DMS 273 (cell line): ENCODE measurements around the gene SLC25A24.
"Not testable (repeated sequence)": the region's sequence is repeated elsewhere in the genome, so short reads cannot be mapped to it uniquely, and the experiment has no call there.

Source experiments
- DNase-seq: peaks from one replicate; lab custom pipeline; 2025; ENCODE audit not compliant: unreplicated experiment; lab: John Stamatoyannopoulos, UW

The SLC25A24 gene

DNA sequence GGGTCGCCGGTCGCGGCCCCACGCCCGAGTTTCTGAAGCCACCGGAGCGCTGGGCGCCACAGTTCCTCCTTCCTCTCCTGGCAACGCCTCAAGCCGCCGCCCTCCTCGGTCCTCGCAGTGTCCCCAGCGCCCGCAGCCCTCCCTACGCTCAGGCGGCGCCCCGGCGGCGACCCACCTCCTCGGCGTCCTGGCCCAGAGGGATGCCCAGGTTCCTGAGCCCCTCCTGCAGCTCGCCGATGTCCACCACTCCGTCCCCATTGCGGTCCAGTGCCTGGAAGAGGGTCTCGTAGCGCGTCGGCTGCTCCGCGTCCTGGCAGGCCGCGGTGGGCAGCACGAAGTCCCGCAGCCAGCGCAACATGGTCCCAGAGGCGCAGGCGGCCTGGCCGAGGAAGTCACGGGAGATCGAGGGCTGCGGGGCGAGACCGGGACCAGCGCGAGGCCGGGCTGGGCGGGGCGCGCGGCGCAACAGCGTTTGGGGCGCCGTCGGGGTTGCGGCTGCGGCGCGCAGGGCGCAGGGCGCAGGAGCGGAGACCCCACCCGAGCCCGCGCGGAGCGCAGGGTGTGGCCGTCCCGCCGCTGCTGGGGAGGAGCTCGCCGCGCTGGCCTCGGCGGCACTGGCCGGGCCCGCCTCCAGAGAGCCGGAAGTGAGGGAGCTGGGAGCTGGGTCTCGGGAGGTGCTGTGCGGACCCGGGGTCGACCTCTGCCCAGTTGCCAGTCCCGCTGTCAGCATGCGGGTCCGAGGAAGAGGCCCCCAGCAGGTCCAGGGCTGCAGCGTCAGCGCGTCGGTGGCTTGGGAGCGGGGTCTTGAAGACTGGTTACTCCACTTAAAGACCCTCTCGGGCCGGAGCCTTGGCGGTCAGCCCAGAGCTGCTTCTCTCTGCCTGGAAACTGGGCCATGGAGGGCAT lies at the start of gene SLC25A24:
TSS of gene SLC25A24 (minus strand) at position 563 of the 906 bp plus-strand sequence. CDS start at position 358, 205 bp downstream.
- DNase-seq: peak; percentile 87

DNA sequence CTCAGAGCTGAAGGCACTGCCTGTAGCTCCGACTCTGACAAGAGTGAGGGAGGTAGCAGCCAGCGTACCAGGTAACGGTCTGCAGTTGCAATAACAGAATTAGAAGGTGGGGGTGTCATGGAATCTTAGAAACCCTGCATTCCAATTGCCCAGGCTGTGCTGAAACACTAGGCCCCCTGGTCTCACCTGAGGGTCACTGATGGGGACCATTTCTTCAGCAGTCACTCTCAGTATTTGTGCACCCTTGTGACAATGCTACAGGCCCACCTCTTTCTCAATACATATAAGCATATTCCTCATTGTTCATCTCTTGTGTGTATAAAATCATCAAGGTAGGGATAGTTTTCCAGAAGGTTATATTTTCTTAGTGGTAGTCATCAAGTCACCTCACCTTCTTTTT lies 43.8 kb upstream of the SLC25A24 start, which contains the start of gene NBPF4:
TSS of gene NBPF4 (minus strand) at position 101 of the 400 bp plus-strand sequence. CDS start 315 bp downstream, outside the sequence.
- not testable (repeated sequence) for DNase-seq

DNA sequence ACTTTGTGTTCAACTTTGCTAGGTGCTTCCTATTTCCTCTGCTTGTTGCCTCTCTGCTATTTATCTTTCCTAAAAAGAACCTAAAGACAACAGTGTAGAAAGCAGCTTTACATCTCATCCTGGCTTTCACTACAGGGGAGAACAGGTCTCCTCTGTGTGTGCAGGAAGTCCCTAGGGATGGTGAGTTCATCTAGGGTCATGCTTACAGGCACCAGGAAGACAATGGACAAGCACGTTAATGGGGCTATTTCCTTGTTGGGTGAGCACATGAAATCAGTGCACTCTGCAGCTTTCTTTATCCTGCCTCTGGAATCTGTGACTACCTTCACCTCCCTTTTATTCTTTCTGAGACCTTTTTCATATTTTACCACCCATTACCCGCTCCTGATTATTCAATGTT lies 39.3 kb upstream of the SLC25A24 start:
- not testable (repeated sequence) for DNase-seq

DNA sequence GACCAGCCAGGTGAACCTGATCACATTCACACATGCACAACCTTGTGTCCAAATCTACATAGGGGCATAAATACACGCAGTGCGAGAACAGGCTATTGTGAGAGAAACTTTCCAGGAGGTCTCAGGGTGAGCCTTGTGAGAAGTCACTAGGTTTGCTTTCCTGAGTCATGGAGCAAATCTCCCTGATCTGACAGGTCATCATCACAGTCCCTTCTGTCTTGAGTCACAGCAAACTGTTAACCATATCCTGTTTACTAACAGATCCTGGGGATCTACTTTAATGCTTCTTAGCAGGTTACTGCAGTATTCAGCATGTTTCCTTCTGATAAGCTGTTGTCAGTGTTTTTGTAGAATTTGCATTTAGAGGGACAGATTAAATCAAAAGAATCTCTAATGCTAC lies 35.2 kb upstream of the SLC25A24 start:
- DNase-seq: not testable (repeated sequence)

DNA sequence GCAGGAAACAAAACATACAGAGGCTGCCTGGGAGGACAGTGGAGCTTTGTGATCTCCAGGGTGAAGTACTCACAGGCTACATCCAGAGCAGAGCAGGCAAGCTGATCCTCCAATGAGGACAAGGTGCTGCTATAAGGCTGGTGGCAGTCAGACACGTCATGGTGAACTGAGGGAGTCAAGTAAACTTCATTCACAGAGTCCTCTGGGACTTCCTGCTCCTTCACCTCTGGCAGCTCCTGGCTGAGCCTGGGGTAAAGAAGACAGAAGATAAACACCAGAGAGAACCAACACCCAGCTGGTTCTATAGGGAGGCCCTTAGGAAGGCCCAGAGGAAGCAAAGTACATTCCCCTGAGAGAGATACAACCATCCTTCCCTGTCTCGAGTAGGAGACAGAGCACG lies 32.0 kb upstream of the SLC25A24 start:
- not testable (repeated sequence) for DNase-seq

DNA sequence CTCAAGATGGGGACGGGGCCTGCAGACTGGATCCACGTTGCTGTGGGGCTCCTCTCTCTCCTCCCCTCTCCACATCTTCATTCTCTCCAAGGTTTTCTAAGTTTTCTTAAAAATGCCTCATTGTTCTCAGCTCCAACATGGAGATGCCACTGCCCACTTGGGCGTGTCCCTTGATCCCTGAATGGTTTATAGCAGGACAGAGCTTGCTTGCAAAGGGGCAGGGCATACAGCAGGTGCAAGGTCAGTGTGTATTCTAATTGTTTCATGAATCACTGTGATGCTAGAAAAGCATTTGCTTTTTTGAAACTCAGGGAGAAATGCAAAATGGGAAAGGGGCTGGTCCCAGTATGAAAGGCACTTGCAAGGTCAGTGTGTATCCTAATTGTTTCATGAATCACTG lies 29.8 kb upstream of the SLC25A24 start:
- not testable (repeated sequence) for DNase-seq

DNA sequence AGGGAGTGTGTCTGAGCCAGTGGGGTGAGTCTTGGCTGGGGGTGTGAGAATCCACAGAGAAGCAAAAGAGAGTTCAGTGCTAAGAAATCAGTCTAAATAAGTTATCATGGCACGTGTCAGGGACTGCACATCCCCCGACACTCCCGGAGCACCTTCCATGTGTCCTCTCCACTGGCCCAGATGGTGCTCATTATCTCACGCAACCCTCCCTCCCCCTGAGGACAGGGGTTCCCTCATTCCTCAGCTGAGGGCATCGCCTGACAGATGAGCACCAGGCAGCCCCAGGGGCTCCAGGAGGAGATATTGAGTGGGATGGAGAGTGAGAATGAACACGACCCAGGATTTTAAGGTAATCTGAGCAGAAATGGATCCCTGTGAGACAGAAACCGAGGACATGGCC lies 27.6 kb upstream of the SLC25A24 start:
- DNase-seq: not testable (repeated sequence)

DNA sequence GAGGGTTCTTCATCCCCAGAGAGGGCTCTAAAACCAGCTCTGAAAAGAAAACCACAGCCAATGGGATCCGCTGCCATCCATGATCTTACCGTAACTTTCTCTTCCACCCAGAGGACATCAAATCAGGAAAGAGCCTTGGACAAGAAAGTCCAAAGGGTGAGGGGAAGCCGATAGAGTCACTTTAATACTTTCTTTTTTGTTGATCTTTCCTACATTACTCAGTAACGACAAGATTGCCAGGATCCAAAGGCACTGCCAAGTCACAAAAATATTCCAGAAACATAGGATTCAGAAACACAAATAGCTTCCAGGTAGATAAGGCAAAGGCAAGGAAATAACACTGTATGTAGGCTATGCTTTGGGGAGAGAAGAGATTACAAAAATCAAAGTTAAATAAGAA lies 26.7 kb upstream of the SLC25A24 start:
- not testable (repeated sequence) for DNase-seq

DNA sequence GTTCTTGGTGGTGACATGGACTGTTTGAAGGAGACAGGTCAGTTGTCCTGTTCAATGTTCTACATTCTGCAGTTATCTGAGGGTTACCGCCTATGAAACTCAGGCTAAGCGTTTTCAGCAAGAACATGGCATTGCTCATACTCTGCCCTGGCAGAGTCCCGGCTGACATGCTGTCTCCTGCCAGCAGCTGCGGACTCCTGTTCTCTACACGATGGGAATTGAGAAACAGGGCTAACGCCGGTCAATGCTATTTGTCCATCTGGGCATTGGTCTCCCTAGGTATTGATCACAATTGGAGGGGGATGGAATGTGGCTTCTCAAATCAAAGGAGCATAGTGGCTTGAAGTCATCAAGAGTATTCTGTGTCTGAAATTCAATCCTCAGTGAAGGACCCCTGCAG lies 23.1 kb upstream of the SLC25A24 start:
- not testable (repeated sequence) for DNase-seq

DNA sequence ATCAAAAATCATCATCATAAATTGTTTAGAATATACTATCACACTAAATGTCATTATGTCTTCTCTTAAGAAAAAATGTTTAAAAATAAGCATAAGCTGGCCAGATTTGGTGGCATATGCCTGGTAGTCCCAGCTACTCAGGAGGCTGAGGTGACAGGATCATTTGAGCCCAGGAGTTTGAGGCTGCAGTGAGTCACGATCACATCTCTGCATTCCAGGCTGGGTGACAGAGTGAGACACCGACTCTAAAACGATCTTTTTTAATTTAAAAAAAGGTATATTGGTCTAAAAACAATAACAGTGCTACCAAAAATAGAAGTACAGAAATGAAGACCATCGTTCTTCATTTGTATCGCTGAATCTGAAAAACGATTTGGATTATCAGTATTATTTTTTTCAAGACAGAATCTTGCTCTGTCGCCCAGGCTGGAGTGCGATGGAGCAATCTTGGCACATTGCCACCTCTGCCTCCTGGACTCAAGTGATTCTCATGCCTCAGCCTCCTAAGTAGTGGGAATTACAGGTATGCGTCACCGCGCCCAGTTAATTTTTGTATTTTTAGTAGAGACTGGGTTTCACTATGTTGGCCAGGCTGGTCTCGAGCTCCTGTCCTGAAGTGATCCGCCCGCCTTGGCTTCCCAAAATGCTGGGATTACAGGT lies 17.5 kb upstream of the SLC25A24 start:
- not testable (repeated sequence) for DNase-seq

DNA sequence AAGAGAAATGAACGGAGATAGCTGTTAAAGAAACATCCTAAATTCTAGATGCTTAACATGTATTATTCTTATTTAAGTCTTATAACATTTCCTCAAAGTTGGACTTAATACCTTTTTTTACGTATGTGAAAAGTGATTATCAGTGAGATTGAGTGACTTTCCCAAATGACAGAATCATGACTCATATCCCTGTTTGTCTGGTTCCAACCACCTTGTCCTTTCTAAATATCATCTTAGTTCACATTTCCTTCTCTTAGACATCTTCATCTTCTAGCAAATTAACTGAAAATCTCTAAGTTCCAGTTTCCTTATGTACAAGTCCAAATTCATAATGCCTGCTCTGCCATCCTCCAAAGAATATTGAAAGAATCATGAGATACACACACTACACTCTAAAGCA lies 16.9 kb upstream of the SLC25A24 start:
- not testable (repeated sequence) for DNase-seq

DNA sequence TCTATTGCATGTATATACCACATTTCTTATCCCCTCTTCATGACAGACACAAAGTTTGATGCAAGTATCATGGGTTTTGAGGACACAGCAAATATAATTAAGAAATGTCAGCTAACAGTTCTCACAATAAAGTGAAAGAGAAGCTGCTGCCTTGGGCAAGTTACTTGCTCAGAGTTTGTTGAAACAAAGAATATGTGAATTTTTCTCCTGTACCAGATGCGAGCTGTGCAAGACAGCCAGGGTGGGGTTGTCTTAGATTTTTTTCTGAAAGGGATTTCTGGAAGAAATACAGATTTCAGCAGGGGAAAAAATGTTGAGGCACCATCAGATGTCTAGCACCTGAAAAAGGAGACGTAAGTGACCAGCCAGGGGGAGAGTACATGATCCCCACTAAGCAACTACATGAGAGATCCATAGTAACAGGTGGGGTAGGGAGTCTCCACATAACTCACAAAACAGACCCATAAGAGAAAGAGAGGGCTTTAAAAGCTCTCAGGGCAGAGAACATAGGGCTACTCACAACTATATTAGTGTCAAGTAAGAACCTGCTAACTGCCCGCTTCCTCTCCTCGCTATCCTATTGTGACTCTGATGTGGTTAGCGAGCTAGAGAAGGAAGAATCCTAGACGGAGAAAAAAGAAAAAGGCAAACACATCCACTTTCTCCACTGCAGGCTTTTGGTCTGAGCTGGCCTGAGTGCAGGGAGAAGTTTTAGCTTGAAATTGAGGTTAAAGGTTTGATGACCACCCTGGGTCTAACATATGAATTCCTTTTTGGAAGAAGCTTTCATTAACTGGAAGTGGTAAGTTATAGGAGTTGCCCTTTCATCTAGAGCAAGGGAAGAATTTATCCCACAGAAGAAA lies 16.1 kb upstream of the SLC25A24 start:
- DNase-seq: not testable (repeated sequence)

DNA sequence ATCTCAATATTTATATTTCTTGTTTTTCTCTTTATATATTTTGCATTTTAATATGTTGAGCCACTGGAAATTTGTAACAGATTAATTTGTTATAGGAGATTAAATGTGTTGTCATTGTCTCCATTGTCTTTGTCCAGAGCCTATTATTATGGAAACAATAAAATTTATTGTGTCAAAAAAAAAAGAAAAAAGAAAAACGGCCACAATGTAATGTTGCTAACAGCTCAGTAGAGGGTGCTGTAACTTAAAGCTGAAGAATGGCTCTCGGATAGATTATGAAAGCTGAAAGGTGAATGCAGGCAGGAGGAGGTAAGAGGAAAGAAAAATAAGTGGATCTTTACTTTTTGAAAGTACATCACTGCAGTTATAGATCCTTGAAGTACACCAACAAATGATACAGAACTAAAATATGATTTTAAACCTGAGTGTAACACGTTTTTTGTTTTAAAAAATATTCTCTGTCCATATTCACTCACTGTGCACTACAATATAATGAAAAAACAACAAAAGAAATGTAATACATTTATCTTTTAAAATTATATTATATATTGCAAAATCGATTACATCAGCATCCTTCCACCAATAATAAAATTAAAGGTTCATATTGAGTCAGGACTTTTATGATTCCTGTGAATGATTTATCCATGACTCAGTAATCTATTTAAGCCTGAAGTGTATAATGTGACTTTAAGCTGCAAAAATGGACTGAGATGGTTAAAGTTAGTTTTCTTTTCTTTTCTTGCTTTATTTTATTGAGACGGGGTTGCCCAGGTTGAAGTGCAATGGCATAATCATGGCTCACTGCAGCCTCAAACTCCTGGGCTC lies 14.7 kb upstream of the SLC25A24 start:
- DNase-seq: peak; percentile 52

DNA sequence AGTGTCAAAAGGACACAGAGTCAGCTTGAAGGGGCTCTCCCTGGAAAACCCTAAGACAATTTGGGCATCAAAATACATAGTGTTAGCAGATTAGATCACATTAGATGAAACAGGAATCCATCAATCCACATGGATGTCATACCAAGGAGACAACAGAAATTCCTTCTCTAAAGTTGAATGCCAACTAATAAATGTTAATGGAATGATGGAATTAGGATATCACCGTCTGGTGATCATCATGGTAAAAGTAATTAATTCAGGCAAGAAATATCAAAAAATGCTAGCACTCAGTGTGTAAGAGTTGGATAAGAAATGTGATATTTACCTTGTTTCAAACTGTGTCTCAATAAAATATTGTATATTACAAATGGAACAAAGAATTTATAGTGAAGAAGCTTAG lies 10.9 kb upstream of the SLC25A24 start:
- no peak for DNase-seq

DNA sequence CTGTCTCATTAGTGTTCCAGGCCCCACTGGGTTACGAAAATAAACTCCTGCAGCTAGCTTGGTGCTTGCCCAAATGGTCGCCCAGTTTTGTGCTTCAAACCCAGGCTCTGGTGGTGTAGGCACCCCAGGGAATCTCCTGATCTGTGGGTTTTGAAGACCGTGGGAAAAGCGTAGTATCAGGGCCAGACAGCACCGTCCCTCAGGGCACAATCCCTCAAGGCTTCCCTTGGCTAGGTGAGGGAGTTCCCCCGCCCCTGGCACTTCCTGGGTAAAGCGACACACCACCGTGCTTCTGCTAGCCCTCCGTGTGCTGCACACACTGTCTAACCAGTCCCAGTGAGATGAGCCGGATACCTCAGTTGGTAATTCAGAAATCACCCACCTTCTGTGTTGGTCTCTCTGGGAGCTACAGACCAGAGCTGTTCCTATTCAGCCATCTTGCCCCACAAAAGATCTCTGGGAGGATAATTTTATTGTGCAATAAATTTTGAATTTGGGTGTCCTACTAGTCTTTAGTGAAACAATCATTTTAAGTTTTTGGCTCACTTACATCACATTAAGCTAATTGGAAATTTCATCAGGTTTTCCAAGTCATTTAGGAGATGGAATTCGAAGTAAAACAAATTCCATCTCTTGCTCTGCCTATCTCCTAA lies 9.4 kb upstream of the SLC25A24 start:
- no peak for DNase-seq

DNA sequence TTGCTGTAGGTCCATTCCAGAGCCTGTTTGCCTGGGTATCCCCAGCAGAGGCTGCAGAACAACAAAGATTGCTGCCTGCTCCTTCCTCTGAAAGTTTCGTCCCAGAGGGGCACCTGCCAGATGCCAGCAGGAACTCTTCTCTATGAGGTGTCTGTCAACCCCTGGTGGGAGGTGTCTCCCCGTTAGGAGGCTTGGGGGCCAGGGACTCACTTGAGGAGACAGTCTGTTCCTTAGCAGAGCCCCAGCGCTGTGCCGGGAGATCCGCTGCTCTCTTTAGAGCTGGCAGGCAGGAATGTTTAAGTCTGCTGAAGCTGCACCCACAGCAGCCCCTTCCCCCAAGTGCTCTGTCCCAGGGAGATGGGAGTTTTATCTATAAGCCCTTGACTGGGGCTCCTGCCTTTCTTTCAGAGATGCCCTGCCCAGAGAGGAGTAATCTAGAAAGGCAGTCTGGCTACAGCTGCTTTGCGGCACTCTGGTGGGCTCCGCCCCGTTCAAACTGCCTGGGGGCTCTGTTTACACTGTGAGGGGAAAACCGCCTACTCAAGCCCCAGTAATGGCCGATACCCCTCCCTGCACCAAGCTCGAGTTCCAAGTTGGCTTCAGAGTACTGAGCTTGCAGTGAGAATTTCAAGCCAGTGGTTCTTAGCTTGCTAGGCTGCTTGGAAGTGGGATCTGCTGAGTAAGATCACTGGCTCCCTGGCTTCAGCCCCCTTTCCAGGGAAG lies 8.7 kb upstream of the SLC25A24 start:
- no peak for DNase-seq

DNA sequence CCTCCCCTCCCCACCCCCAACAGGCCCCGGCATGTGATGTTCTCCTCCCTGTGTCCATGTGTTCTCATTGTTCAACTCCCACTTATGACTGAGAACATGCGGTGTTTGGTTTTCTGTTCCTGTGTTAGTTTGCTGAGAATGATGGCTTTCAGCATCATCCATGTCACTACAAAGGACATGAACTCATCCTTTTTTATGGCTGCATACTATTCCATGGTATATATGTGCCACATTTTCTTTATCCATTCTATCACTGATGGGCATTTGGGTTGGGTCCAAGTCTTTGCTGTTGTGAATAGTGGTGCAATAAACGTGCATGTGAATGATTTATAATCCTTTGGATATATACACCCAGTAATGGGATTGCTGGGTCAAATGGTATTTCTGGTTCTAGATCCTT lies 3.4 kb upstream of the SLC25A24 start:
- not testable (repeated sequence) for DNase-seq

DNA sequence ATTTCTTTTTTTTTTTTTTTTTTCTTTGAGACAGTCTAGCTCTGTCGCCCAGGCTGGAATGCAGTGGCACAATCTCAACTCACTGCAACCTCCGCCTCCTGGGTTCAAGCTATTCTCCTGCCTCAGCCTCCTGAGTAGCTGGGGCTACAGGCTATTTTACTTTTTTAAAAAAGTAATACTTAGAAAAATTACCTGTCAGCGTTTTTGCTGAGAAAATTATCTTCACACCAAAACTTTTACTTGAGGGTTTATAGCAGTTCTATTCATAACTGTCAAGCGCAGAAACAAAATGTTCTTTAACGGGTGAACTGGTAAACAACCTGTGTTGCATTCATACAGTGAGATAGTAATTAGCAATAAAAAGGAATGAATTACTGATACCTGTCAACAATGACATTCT lies 1.5 kb upstream of the SLC25A24 start:
- DNase-seq: no peak

DNA sequence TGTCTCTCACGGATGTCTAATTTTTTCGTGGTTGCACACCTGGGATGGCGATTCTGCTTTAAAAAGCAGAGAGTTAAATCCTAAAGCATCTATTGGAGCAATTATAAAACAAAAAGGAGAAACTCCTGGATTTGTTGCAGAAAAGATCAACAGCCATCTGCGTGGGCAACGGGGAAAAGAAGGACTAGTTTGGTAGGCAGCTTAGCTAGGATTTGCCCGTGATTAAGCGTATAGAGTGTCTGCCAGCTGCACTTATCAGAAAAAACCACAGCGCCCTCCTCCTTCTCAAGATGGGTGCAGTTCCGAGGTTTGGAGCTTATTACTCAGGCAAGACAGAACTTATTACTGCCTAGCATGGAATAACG lies 526 bp upstream of the SLC25A24 start:
- DNase-seq: peak; percentile 83
